Prostate gland (tissue), 2 donors: ENCODE data around the gene SYNE1.

Experiments
- POLR2A ChIP-seq: fragments of 450-650 bp; IDR thresholded peaks from one replicate; pipeline ENCODE4 v1.6.1; 2016; ENCODE audit warnings: antibody characterized with exemption, mild to moderate bottlenecking
- TF ChIP-seq, protein P1 (sequence below), 4 experiments: fragments of 200-600 bp in 2 of 4; fragments of 450-650 bp in 2 of 4; sonication (generic) in 2 of 4; IDR thresholded peaks; 1 replicate in 3 of 4; 2 replicates in 1 of 4; pipeline ENCODE4 v1.5.1; 2016 to 2019; ENCODE audit warnings: antibody characterized with exemption in 4 of 4, mild to moderate bottlenecking in 2 of 4, moderate library complexity in 2 of 4

GRCh38 chr6:152600022-152600421 lies 37.1 kb downstream of the SYNE1 start:
- TF ChIP-seq, protein P1, sequence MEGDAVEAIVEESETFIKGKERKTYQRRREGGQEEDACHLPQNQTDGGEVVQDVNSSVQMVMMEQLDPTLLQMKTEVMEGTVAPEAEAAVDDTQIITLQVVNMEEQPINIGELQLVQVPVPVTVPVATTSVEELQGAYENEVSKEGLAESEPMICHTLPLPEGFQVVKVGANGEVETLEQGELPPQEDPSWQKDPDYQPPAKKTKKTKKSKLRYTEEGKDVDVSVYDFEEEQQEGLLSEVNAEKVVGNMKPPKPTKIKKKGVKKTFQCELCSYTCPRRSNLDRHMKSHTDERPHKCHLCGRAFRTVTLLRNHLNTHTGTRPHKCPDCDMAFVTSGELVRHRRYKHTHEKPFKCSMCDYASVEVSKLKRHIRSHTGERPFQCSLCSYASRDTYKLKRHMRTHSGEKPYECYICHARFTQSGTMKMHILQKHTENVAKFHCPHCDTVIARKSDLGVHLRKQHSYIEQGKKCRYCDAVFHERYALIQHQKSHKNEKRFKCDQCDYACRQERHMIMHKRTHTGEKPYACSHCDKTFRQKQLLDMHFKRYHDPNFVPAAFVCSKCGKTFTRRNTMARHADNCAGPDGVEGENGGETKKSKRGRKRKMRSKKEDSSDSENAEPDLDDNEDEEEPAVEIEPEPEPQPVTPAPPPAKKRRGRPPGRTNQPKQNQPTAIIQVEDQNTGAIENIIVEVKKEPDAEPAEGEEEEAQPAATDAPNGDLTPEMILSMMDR (IDR thresholded peaks at IDR 0.05): no peak
- no peak for TF ChIP-seq POLR2A
